GM19468 (cell line): Measurements from ENCODE around the gene S100A4.
"Not testable (repeated sequence)": the region's sequence is repeated elsewhere in the genome, so short reads cannot be mapped to it uniquely, and the experiment has no call there.

Source experiments
- ATAC-seq: cut with Tn5 transposase; IDR thresholded peaks from one replicate; pipeline ENCODE4 v1.9.1; 2021; ENCODE audit warnings: mild to moderate bottlenecking, moderate library complexity, moderate number of reproducible peaks; ENCODE audit not compliant: unreplicated experiment; ENCODE audit errors: extremely low read depth

Gene S100A4

GRCh38 chr1:153536012-153536670 is 9.5 kb downstream of the S100A4 start:
- ATAC-seq: no peak

- no peak for ATAC-seq
Observed at GRCh38 chr1:153535242-153536011, 10.2 kb downstream of the S100A4 start, which contains the start of gene S100A6. S100A6 (minus strand) TSS chr1:153535991; CDS start chr1:153535339, 652 bp downstream.

GRCh38 chr1:153534925-153535241 is 10.7 kb downstream of the S100A4 start:
- ATAC-seq: no peak

GRCh38 chr1:153534226-153534924 is 11.2 kb downstream of the S100A4 start:
- no peak for ATAC-seq

GRCh38 chr1:153533689-153534201 is 11.9 kb downstream of the S100A4 start:
- ATAC-seq: no peak

- ATAC-seq: no peak
Observed at GRCh38 chr1:153532769-153533599, 12.6 kb downstream of the S100A4 start.

GRCh38 chr1:153532181-153532580 is 13.4 kb downstream of the S100A4 start:
- no peak for ATAC-seq

GRCh38 chr1:153531638-153532037 is 14.0 kb downstream of the S100A4 start:
- ATAC-seq: no peak

GRCh38 chr1:153527683-153528040 is 17.9 kb downstream of the S100A4 start:
- ATAC-seq: no peak

GRCh38 chr1:153527023-153527682 is 18.5 kb downstream of the S100A4 start:
- no peak for ATAC-seq

GRCh38 chr1:153526132-153526543 is 19.5 kb downstream of the S100A4 start:
- no peak for ATAC-seq

GRCh38 chr1:153525088-153525728 is 20.4 kb downstream of the S100A4 start:
- ATAC-seq: no peak

GRCh38 chr1:153522353-153523048 is 23.1 kb downstream of the S100A4 start:
- ATAC-seq: not testable (repeated sequence)

- not testable (repeated sequence) for ATAC-seq
Observed at GRCh38 chr1:153521808-153522207, 23.8 kb downstream of the S100A4 start.

- no peak for ATAC-seq
Observed at GRCh38 chr1:153520818-153521476, 24.7 kb downstream of the S100A4 start.

- ATAC-seq: not testable (repeated sequence)
Observed at GRCh38 chr1:153520137-153520691, 25.4 kb downstream of the S100A4 start.

GRCh38 chr1:153519242-153519641 is 26.4 kb downstream of the S100A4 start:
- ATAC-seq: no peak
